Stromal cell of bone marrow (primary cell): Measurements from ENCODE around the gene USP53.
"Not testable (repeated sequence)": the region's sequence is repeated elsewhere in the genome, so short reads cannot be mapped to it uniquely, and the experiment has no call there.

Experiments
- DNase-seq: peaks from one replicate; pipeline ENCODE4 v3.0.0-alpha.2; 2012; ENCODE audit warnings: low read depth

The USP53 gene

DNA sequence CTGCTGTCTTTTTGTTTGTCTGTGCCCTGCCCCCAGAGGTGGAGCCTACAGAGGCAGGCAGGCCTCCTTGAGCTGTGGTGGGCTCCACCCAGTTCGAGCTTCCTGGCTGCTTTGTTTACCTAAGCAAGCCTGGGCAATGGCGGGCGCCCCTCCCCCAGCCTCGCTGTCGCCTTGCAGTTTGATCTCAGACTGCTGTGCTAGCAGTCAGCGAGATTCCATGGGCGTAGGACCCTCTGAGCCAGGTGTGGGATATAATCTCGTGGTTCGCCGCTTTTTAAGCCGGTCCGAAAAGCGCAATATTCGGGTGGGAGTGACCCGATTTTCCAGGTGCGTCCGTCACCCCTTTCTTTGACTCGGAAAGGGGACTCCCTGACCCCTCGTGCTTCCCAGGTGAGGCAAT is 67.0 kb downstream of the USP53 start:
- DNase-seq, result not testable (repeated sequence)

DNA sequence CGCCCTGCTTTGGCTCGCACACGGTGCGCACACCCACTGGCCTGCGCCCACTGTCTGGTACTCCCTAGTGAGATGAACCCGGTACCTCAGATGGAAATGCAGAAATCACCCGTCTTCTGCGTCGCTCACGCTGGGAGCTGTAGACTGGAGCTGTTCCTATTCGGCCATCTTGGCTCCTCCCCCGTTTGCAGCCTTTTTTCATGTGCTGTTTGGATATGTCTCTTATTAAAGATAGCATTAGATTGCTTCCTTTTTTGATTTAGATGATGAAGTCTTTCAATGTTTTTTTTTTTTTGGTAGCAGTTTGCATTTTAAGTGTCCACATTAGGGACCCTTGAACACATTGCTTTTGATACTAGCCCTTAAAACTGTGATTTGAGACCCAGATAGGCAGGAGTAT is 67.4 kb downstream of the USP53 start:
- not testable (repeated sequence) for DNase-seq

DNA sequence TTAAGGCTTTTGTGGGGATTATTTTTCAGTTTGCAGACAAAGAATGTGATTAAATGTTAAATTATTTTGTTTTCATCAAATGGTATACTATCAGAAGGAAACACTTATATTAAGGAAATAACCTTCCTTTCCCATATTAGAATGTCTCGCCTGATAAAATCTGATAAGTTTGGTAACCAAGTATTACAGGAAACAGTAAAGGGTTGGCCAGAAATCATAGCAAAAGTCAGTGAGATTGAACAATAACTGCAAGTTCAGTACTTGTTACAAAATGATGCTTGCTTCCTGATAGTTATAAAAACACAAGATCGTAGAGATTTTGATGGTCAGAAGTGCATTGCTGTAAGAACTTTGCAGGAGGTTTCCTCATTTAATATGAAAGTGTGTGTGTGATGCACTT is 68.9 kb downstream of the USP53 start:
- DNase-seq, result no peak

DNA sequence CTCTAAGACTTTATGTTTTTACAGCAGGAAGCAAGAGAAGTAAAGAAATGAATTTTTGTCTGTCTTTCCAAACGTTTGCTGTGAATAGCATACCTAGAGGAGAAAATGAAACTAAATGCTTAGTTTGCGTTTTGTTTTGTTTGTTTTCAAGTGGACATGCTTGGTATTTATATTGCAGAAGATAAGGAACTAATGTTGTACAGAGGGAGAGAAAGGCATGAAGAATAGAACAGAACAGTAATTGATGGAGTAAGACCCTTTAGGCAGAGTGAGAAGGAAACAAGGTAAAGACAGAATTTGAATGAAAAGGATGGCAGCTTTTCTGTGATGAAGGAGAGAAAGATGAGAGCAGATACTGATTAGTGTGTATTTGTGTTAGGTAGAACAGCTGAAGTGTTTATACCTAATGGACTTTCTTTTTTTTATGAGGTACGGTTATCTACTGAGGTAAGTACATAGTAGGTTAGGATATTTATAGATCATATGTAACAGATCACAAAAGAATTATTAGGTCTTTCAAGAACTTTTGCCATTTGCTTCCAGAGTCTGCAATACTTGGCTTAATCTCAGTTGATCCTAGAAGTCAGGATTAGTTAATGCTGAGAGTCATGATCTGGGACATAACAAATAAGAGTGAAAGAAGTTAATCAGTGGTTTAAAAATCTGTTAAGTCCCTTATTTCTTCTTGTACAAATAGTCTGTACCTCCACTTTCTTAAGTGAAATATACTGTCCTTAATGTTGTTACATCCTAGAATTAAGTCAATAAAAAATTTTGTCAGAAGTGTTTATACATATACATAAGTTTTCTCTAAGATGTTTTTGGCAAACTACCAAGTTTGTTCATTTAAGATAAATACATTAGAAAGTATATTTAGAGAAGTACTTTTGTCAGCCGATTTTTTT is 72.6 kb downstream of the USP53 start:
- DNase-seq, result no peak

DNA sequence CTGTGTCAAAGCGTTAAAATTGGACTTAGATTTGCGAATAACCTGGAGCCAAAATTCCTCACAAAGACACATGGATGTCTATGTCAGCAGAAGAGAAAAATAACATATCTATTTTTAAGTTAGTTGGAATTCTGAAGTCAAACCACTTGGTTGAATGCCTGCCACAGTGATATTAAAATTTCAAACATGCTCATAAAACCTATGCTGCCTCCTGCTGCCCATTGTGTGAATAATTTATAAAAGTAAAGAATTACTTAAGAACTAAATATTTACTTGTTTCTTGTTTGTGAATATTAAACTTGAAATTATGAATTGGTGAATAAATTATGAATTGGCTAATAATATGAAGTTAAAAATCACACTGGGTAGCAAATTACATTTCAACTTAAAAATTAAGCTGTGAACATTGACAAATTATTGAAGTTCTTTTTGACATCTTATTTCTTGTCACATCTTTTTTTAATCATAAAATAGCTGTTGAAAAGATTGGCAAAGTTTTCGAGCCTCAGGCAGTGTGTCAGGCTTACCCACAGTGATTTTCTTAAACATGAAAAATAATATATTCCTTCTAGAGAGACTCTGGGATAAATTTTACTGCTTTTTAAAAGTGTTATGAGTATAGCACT is 74.0 kb downstream of the USP53 start:
- peak; percentile 71 for DNase-seq

DNA sequence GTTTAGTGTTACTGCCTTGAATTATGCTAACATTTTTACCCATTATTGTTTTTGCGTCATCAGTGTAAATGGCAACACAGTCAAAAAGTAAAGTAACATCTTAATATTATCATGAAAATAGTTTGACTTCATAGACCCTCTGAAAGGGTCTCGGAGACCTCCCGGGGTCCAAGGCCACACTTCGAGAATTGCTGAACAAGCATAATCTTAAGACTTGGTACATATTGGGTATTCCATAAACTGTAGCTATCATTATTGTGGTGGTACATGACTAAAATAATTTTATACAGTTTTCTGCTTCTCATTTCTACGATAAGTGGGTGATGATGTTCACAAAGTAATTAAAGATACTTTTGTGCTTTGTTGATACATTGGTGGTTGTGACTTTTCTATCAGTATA is 76.8 kb downstream of the USP53 start:
- DNase-seq, result no peak

DNA sequence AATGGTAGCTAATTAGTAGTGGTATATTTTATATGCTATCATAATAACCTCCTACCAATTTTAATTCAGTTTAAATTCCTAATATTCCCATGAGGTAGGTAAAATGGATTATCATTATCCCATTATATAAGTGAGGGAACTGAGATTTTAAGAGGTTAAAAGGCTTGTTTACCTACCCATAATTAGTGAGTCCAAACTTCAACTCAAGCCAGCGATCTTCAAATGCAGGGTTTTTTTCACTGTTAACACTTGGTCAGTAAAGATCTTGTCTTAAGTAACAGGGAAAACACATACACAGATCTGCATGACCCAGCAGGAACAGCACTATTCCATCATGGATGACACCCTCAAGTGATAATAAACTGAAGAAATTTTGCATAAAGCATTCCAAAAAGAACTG is 78.1 kb downstream of the USP53 start:
- DNase-seq, result no peak

DNA sequence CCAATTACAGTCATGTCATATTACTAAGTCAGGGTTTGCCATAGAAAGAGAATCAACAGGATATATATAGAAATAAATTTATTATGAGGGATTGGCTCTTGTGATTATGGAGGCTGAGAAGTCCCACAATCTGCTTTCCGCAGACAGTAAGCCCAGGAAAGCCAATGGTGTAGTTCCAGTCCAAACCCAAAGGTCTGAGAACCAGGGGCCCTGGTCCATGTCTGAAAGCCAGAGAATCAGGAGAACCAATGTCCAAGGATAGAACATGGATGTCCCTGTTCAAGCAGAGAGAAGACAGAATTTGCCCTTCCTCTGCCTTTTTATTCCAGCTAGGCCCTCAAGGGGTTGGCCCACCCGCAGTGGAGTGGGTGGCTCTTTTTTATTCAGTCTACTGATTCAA is 83.8 kb downstream of the USP53 start:
- DNase-seq, result no peak

DNA sequence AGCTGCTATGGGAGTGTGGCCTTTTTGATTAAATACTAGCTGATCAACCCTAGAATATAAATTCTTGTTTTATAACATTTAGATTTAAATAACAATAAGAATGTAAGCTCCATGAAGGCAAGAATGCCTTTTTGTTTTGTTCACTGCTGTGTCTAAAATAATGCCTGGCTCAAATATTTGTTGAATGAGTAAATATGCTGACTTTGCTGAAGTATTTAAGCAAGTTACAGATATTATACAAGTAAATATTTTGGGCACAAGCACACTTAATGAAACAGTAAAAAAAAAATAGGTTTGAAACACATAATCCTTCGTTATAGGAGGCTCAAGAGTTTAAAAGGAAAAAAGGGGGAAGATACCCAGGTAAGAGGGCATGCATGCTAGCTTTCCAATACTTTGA is 85.3 kb downstream of the USP53 start:
- DNase-seq, result no peak

DNA sequence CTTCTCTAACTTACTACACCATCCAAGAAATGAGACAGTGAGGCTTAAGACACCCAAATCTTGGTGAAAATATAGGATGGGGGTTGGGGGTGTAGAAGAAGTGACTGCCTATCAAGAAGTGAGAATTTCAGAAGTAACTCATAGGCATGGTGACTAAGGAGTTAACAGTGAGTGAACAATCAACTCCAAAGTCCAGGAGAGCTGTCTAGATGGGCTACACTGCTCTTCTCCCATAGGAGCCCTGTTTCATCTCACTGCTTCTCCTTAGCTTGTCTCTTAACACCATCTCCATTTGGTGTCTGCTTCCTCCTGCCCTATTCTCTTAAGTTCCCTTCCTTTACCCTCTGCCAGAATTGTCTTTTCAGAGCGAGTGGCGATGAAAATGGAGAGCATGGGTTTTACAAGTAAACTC is 86.8 kb downstream of the USP53 start:
- no peak for DNase-seq

DNA sequence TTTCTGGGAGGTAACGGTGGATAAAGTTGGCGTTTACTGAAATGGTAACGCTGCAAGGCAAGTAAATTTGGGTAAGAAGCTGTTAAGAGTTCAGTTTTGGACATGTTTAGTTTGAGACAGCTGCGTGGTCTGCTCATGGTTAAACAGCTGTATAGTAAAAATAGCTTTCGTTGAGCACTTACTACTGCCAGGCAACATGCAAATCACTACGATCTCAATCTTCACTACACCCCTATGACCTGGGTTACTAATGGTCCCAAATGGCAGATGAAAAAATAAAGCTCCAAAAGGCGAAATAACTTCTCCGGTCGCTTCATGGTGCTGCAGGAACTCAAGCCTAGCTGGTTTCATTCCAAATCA is 87.2 kb downstream of the USP53 start:
- DNase-seq, result no peak

DNA sequence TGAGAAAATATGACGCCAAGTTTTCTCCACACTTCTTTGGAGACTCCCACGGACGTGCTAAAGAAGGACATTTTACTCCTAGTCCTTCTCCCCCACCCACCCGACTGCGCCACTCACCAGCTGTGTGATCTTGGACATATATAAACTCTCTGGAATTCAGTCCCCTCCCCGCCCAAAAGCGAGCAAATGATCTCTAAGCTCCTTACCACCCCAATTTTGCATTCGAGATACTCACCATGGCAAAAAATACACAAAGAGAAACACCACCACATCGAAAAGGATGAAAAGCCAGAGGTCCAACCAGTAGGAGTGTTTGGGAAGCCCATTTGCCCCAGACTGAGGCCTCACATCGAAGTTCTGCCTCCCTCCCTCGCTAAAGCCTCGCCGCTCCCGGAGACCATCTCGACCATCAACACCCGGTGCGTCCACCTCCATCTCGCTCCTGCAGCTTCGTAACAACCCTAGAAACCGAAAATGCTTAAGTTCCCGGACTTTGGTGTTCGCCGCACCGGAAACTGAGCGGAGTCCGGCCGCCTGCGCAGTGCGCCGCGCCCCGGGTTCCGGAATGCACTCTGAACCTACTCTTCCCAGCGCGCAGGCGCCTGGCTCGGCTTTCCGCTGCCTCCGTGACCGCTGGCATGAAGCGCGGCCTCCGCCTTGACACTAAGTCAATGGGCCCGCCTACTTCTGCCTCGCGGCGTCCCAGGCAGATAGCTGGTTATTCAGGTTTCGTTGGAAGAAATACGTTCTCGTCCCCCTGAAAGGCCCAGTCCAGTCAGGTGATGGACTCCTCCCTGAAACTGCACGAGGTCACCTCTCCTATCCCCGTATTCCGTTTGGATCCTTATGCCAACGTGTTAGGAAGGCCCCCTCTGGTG is 87.8 kb downstream of the USP53 start:
- peak; percentile 85 for DNase-seq

DNA sequence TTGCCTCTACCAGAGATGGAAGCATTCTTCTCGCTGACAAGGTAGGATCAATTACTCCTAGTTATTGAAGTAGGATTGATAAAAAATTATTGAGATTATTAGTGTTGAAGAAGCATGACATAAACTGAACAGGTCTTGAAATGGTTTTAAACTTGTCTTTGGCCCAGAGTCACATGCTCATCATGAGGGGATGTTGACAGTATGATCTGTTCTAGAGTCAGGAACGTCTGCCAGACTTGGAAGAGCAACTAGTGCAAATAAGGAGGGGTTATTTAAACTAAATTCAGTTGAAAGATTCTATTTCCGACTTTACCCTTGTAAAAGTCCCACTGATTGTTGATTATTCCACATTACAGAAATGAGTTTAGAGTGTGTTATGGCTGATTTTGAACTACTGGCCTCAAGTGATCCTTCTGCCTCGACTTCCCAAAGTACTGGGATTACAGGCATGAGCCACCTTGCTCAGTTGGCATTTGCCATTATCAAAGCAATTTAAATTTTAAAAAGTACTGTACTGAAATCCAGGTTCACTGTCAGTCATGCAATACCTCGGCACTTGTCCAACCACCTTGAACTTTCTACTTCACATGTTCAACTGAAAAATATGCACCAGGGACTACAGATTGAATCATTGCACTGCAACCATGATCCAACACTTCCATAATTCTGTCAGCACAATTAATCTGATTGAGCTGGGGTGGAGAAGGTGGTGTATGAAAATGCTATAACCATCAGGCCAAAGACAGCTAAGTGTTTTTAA is 89.7 kb downstream of the USP53 start:
- DNase-seq, result no peak

DNA sequence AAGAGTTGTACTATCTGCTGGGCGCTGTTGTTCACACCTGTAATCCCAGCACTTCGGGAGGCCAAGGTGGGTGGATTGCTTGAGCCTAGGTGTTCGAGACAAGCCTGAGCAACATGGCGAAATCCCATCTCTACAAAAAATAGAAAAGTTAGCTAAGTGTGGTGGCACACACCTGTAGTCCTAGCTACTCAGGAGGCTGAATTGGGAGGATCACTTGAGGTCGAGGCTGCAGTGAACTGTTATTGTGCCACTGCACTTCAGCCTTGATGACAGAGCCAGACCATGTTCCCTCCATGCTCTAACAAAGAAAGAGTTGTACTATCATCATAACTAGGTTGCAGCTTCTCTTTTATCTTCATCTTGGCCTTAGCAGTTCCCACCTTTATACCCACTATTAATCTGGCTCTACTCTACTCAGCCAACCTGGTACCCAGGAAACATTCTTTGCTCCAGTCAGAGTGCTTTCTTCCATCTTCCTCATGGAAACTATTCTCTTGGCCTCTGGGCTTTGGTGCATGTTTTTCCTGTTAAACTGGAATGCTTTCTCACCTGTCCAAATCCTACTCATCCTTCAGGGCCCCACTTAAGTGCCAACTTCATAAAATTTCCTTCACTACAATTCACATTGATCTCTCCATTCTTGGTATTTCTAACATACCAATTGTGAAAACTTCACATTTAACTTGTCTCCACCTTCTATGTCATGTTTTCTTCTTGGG is 91.2 kb downstream of the USP53 start:
- no peak for DNase-seq

DNA sequence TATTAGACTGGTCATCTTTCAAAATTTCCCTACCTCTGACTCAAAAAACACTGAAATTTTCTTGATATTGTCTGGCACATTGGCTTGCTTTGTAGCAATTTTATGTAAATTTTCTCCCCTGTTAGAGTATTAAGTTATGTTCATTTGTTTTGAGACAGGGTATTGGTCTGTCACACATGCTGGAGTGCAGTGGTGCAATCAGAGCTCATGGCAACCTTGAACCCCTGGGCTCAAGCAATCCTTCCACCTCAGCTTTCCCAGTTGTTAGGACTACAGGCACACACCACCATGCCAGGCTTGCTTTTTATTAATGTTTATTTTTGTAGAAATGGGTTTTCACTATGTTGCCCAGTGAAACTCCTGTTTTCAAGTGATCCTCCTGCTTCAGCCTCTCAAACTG is 91.9 kb downstream of the USP53 start:
- DNase-seq, result no peak

DNA sequence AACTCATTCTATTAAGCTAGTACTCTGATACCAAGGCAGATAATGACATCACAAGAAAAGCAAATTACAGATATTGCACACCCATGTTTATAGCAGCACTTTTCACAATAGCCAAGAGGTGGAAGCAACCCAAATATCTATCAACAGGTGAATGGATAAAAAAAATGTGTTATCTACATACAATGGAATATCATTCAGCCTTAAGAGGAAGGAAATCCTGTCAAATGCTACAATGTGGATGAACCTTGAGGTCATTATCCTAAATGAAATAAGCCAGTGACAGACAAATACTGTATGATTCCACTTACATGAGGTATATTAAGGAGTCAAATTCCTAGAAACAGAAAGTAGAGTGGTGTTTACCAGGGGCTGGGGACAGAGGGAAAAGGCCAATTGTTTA is 95.1 kb downstream of the USP53 start:
- DNase-seq, result no peak

DNA sequence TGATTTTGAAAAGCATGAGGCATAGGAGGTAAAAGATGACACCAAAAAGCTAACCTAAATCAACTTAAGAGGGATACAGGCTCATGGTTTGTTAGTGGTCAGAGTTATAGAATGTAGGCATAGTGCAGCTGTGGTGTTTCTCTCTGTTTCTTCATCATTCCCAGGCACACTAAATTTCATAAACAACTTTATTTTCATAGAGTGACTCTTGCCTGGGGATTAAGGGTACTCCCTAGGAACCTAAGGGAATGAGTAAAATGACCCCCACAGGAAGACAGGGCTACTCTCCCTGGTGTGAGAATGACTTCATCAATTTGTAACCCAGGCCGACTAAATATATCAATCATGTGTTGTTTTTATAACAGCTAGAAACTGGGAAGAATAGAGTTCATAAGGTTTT is 98.3 kb downstream of the USP53 start:
- peak; percentile 49 for DNase-seq

DNA sequence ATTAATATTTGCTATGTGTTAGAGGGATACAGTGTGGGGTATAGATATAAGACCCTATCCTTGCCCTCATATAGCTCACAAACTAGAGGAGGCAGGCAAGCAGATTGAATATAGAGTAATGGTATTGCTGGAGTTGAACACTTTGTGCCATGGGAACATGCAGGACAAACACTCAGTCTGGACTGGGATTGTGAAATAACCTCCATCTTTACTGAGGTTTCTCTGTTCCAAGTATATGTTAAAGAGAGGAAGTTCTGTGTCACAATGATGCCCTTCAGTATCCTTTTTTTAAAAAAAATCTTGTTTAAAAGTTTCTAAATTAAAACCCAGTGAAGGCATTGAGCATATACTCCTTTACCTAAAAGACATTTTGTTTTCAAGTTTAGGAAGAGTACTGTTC is 100.7 kb downstream of the USP53 start:
- DNase-seq, result no peak

DNA sequence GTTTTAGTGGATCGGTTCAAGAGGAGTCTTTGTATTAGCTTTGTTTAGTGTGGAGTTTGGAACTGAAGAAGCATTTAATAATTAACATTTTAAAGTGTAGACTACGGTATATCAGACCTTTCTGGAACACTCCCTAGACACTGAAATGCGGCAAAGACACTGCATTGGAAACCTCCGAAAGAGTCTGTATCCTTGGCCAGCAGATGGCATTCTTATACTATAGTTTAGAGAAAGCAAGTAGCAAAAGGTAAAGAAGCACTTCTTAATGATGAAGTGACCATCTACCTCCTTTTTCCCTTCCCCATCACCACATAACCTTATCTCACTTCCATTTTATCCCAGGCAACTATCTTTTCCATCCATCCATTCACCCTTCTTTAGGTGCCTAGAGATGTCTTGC is 101.8 kb downstream of the USP53 start:
- peak; percentile 40 for DNase-seq

DNA sequence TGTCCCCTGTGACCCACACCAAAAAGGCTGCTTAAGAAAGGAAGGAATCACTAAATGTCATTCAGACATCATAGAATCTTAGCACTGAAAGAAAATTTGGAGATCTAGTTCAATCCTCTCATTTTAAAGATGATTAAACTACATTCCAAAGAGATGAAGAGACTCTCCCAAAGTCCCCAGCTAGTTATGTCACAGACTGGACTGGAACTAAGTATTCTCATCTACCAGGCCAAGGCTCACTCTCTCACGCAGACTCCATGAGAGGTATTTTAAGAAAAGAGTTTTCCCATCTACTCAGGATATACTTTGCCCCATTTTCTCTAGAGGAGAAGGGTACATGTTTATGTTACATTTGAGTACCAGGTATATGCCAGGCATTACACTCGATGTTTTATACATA is 102.5 kb downstream of the USP53 start:
- peak; percentile 46 for DNase-seq

DNA sequence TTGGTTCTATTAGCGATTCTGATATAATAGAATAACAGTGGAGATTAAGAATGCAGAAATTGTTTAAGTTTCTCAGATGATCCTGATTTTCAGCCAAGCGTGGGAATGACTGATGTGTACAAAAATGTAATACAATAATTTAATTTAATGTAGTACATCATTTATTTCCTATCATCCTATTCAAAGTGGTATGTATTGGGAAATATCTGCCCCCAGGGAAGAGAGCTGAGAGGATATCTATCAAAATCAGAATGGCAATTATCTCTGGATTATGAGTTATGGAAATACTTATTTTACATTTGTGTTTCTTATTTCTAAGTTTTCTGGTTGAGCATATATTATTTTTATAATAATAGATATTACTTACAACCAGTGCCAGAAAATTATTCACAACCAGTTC is 105.5 kb downstream of the USP53 start:
- no peak for DNase-seq
